ENCODE data around the gene ZBTB24. TPM values are rescaled to one million over a fixed set of nuclear protein-coding genes. Genes with fewer than 3 reads are reported as not detected.

Gene ZBTB24
- total RNA-seq, 2 experiments from 2014 or later: 15.3 to 17.0 TPM

GRCh38 chr6:109478841-109479624 is 4.0 kb downstream of the ZBTB24 start:
- peak overlapping the region; percentile 70 for H3K4me2 ChIP-seq (ENCODE audit: low read length)
- peaks cover 69% of the 10 kb centered on the region for H3K4me1 ChIP-seq (ENCODE audit: insufficient read depth, low read length, poor library complexity, severe bottlenecking)
- H3K9me3 ChIP-seq (ENCODE audit: low read length): no peaks in the 10 kb centered on the region
- H3K9me2 ChIP-seq (ENCODE audit: insufficient read depth, low read length): no peaks in the 10 kb centered on the region
- H3K36me3 ChIP-seq (ENCODE audit: insufficient read depth, low read length): peaks cover 80% of the 10 kb centered on the region
- H2AFZ ChIP-seq (ENCODE audit: low read length): no peak overlapping the region
- TF ChIP-seq EZH2phosphoT487 (IDR thresholded peaks at IDR 0.05; ENCODE audit: borderline replicate concordance, low read depth, low read length) (no peak), CTCF (conservative IDR thresholded peaks at IDR 0.05; ENCODE audit: low read length) (no peak)
- intact Hi-C loops (cut with micrococcal nuclease; ENCODE audit: unreplicated experiment): no loop called here
- H3K79me2 ChIP-seq (ENCODE audit: insufficient read depth, low read depth, low read length): peaks cover 83% of the 10 kb centered on the region
- peak overlapping the region; percentile 96 for H3K4me3 ChIP-seq (ENCODE audit: low read depth, low read length, poor library complexity, severe bottlenecking)
- CTCF ChIA-PET (ENCODE audit: unreplicated experiment): interaction anchor here (1.1 kb wide), 1 partner anchor 16 kb away, joined by 3 read pairs; no protein-coding TSS in a partner anchor
- BruUV-seq (replicated peaks): no TSS peak
- no peak for DNase-seq (ENCODE audit: low spot score)
- peaks cover 44% of the 10 kb centered on the region for H4K20me1 ChIP-seq (ENCODE audit: insufficient read depth, low read length)
- no peak overlapping the region for H3K27ac ChIP-seq (ENCODE audit: low read depth, low read length, poor library complexity, severe bottlenecking)
- POLR2A ChIA-PET: interaction anchor here (0.6 to 2.3 kb wide), 9 partner anchors 10 to 737 kb away, joined by 3 to 19 read pairs (median 5); no protein-coding TSS in a partner anchor

- BruUV-seq (replicated peaks): no TSS peak
- no peak for DNase-seq (ENCODE audit: low spot score)
- H3K4me2 ChIP-seq (ENCODE audit: low read length): peak overlapping the region; percentile 70
- H2AFZ ChIP-seq (ENCODE audit: low read length): no peak overlapping the region
- H3K9me3 ChIP-seq (ENCODE audit: low read length): no peaks in the 10 kb centered on the region
- no peak overlapping the region for H3K27ac ChIP-seq (ENCODE audit: low read depth, low read length, poor library complexity, severe bottlenecking)
- H3K4me3 ChIP-seq (ENCODE audit: low read depth, low read length, poor library complexity, severe bottlenecking): peak overlapping the region; percentile 96
- H3K9me2 ChIP-seq (ENCODE audit: insufficient read depth, low read length): no peaks in the 10 kb centered on the region
- POLR2A ChIA-PET: interaction anchor here (0.6 to 1.9 kb wide), 5 partner anchors 9 to 736 kb away, joined by 3 to 11 read pairs (median 8); no protein-coding TSS in a partner anchor
- TF ChIP-seq EZH2phosphoT487 (IDR thresholded peaks at IDR 0.05; ENCODE audit: borderline replicate concordance, low read depth, low read length) (no peak), CTCF (conservative IDR thresholded peaks at IDR 0.05; ENCODE audit: low read length) (no peak)
- H4K20me1 ChIP-seq (ENCODE audit: insufficient read depth, low read length): peaks cover 47% of the 10 kb centered on the region
- intact Hi-C loops (cut with micrococcal nuclease; ENCODE audit: unreplicated experiment): no loop called here
- H3K4me1 ChIP-seq (ENCODE audit: insufficient read depth, low read length, poor library complexity, severe bottlenecking): peaks cover 68% of the 10 kb centered on the region
- peaks cover 89% of the 10 kb centered on the region for H3K79me2 ChIP-seq (ENCODE audit: insufficient read depth, low read depth, low read length)
- CTCF ChIA-PET (ENCODE audit: unreplicated experiment): interaction anchor here (1.1 kb wide), 1 partner anchor 15 kb away, joined by 3 read pairs; no protein-coding TSS in a partner anchor
- H3K36me3 ChIP-seq (ENCODE audit: insufficient read depth, low read length): peaks cover 87% of the 10 kb centered on the region
Measured at GRCh38 chr6:109478222-109478805, 4.7 kb downstream of the ZBTB24 start.
